Hepatocyte (in vitro differentiated cells): ENCODE results near the gene CELSR1. TPM values are rescaled to one million over a fixed set of nuclear protein-coding genes. Genes with fewer than 3 reads are reported as not detected.

Source experiments
- DNase-seq: peaks from one replicate; pipeline ENCODE4 v3.0.0-alpha.2; 2016; ENCODE audit warnings: low spot score
- H2AFZ ChIP-seq: fragments of 200-600 bp; sonication (generic); 2 replicates; pipeline ENCODE4 v1.6.0; 2016; ENCODE audit warnings: antibody characterized with exemption, mild to moderate bottlenecking
- H3K27ac ChIP-seq: fragments of 200-600 bp; sonication (generic); 2 replicates; pipeline ENCODE4 v1.5.1; 2016; ENCODE audit warnings: mild to moderate bottlenecking
- H3K27me3 ChIP-seq: fragments of 200-600 bp; sonication (generic); 2 replicates; pipeline ENCODE4 v1.6.1; 2016
- H3K36me3 ChIP-seq: fragments of 200-600 bp; sonication (generic); replicated peaks from 2 replicates; pipeline ENCODE4 v1.5.1; 2016; ENCODE audit warnings: low read depth; ENCODE audit not compliant: insufficient read depth
- H3K4me1 ChIP-seq: fragments of 200-600 bp; sonication (generic); 2 replicates; pipeline ENCODE4 v1.5.1; 2016; ENCODE audit warnings: mild to moderate bottlenecking, moderate library complexity; ENCODE audit not compliant: insufficient read depth
- H3K4me2 ChIP-seq: fragments of 200-600 bp; sonication (generic); 2 replicates; pipeline ENCODE4 v1.6.0; 2016
- H3K4me3 ChIP-seq: fragments of 200-600 bp; sonication (generic); 2 replicates; pipeline ENCODE4 v1.5.1; 2016; ENCODE audit warnings: mild to moderate bottlenecking
- H3K79me2 ChIP-seq: fragments of 200-600 bp; sonication (generic); 2 replicates; pipeline ENCODE4 v1.6.0; 2017; ENCODE audit warnings: mild to moderate bottlenecking
- H3K9me2 ChIP-seq: fragments of 200-600 bp; sonication (generic); replicated peaks from 2 replicates; pipeline ENCODE4 v1.6.0; 2017; ENCODE audit warnings: mild to moderate bottlenecking; ENCODE audit not compliant: insufficient read depth
- H3K9me3 ChIP-seq: fragments of 200-600 bp; sonication (generic); 2 replicates; pipeline ENCODE4 v1.5.1; 2016; ENCODE audit warnings: low read depth, mild to moderate bottlenecking
- H4K20me1 ChIP-seq: fragments of 200-600 bp; sonication (generic); 2 replicates; pipeline ENCODE4 v1.6.0; 2016; ENCODE audit warnings: mild to moderate bottlenecking; ENCODE audit not compliant: insufficient read depth, poor library complexity, severe bottlenecking
- EZH2 ChIP-seq: fragments of 200-600 bp; sonication (generic); IDR thresholded peaks from 2 replicates; pipeline ENCODE4 v1.6.1; 2016; ENCODE audit warnings: antibody characterized with exemption, mild to moderate bottlenecking, borderline replicate concordance
- EZH2phosphoT487 ChIP-seq: fragments of 200-600 bp; sonication (generic); IDR thresholded peaks from one replicate; pipeline ENCODE4 v1.6.1; 2018; ENCODE audit warnings: antibody characterized with exemption, mild to moderate bottlenecking, low read depth, moderate library complexity; ENCODE audit not compliant: unreplicated experiment, severe bottlenecking
- WGBS: methylation state at CpG from one replicate; pipeline ENCODE4 v1.1.6; 2016; ENCODE audit warnings: low lambda C conversion rate; ENCODE audit errors: missing lambda C conversion rate; 5-methylcytosine and 5-hydroxymethylcytosine counted together
- polyA plus RNA-seq: library from polyadenylated mRNA; unstranded; fragments of >200 nt; fragmentation: Nextera tagmentation; extraction: Ambion mirVana; gene quantifications from 2 replicates; pipeline ENCODE4 v1.2.1, GENCODE V29; 2016
- total RNA-seq: library from RNA; depleted of rRNA; stranded (reverse); fragments of >200 nt; gene quantifications from 2 replicates; pipeline ENCODE4 v1.2.3, GENCODE V29; 2014
- TF ChIP-seq, protein P1 (sequence below): fragments of 200-600 bp; sonication (generic); IDR thresholded peaks from 2 replicates; pipeline ENCODE4 v1.5.1; 2016; ENCODE audit warnings: antibody characterized with exemption, mild to moderate bottlenecking; ENCODE audit not compliant: poor library complexity

Gene CELSR1
- total and polyA plus RNA-seq, 2 experiments from 2014 or later: 3.0 to 8.7 TPM

DNA sequence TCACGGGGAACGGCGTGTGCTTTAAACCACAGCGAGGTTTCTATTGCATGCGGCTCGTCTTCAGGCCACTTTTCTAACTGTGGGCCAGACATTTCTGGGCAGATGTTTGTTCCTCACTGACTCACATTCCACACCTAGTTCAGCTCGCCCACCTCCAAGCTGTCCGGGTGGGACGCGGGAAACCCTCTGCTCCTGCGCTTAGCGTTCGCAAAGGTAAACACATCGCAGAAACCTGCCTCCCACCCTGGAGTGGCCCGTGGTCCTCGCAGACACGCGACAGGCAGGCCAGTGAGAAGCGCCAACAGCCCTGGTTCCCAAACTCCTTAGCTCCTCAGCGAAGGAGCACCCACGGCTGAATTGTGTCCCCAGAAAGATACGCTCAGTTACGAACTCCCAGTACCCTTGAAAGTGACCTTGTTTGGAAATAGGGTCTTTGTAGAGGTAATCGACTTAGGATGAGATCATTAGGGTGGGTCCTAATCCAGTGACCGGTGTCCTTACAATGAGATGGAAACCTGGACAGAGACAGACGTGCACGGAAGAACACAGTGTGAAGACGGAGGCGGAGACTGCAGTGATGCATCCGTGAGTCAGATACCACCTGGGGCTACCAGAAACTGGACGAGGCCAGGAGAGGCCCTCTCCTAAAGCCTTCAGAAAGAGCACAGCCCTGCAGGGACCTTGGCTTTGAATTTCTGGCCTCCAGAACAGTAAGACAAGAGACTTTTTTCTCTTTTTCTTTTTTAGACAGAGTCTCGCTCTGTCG lies 82.7 kb downstream of the CELSR1 start:
- Histone ChIP-seq H3K27me3 (no peaks in the 10 kb centered on the region), H3K79me2 (no peaks in the 10 kb centered on the region), H4K20me1 (no peaks in the 10 kb centered on the region), H2AFZ (no peak overlapping the region), H3K27ac (peak overlapping the region; percentile 12), H3K4me1 (peaks cover 21% of the 10 kb centered on the region), H3K9me3 (no peaks in the 10 kb centered on the region), H3K4me2 (no peak overlapping the region), H3K4me3 (no peak overlapping the region), H3K36me3 (no peaks in the 10 kb centered on the region), H3K9me2 (no peaks in the 10 kb centered on the region)
- DNase-seq: no peak
- TF ChIP-seq, protein P1, sequence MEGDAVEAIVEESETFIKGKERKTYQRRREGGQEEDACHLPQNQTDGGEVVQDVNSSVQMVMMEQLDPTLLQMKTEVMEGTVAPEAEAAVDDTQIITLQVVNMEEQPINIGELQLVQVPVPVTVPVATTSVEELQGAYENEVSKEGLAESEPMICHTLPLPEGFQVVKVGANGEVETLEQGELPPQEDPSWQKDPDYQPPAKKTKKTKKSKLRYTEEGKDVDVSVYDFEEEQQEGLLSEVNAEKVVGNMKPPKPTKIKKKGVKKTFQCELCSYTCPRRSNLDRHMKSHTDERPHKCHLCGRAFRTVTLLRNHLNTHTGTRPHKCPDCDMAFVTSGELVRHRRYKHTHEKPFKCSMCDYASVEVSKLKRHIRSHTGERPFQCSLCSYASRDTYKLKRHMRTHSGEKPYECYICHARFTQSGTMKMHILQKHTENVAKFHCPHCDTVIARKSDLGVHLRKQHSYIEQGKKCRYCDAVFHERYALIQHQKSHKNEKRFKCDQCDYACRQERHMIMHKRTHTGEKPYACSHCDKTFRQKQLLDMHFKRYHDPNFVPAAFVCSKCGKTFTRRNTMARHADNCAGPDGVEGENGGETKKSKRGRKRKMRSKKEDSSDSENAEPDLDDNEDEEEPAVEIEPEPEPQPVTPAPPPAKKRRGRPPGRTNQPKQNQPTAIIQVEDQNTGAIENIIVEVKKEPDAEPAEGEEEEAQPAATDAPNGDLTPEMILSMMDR: no peak
- TF ChIP-seq EZH2 (no peak), EZH2phosphoT487 (no peak)
- WGBS: 84% methylated on average over 33 of the region's 33 CpGs

DNA sequence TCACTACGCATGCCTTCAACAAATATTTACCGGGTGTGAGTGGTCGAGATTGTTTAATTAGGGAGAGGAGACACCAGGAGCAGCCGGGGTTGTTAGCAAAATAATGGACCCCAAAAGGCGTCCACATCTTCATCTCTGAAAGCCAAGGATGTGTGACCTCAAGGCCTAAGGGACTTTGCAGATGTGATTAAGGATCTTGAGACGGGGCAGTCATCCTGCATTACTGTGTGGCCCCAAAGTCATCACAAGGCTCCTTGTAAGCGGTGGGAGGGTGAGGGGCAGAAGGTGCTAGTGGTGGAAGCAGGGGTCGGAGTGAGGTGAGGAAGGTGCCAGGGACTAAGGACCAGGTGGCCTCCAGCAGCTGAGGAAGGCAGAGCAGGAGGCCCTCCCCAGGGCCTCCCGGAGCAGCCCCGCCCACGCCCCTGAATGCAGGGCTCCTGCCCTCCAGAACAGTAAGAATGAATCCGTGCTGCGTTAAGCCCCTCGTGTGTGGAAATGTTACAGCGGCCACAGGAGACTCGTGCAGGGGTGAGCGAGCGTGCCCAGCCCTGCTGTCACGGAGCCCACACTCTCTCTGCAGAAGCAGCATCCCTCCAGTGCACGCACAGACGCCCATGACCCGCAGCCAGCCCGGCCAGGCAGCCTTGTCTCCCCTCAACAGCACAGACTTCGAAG lies 83.5 kb downstream of the CELSR1 start:
- 71% methylated on average over 24 of the region's 24 CpGs for WGBS
- H3K27me3 ChIP-seq: no peaks in the 10 kb centered on the region
- no peaks in the 10 kb centered on the region for H3K9me2 ChIP-seq
- H3K4me1 ChIP-seq: peaks cover 21% of the 10 kb centered on the region
- H3K4me3 ChIP-seq: no peak overlapping the region
- no peaks in the 10 kb centered on the region for H3K9me3 ChIP-seq
- no peak for DNase-seq
- no peak for TF ChIP-seq EZH2phosphoT487
- TF ChIP-seq, protein P1: no peak
- TF ChIP-seq EZH2: no peak
- H2AFZ ChIP-seq: no peak overlapping the region
- H3K79me2 ChIP-seq: no peaks in the 10 kb centered on the region
- H3K4me2 ChIP-seq: no peak overlapping the region
- no peaks in the 10 kb centered on the region for H3K36me3 ChIP-seq
- H4K20me1 ChIP-seq: no peaks in the 10 kb centered on the region
- H3K27ac ChIP-seq: peak overlapping the region; percentile 12

DNA sequence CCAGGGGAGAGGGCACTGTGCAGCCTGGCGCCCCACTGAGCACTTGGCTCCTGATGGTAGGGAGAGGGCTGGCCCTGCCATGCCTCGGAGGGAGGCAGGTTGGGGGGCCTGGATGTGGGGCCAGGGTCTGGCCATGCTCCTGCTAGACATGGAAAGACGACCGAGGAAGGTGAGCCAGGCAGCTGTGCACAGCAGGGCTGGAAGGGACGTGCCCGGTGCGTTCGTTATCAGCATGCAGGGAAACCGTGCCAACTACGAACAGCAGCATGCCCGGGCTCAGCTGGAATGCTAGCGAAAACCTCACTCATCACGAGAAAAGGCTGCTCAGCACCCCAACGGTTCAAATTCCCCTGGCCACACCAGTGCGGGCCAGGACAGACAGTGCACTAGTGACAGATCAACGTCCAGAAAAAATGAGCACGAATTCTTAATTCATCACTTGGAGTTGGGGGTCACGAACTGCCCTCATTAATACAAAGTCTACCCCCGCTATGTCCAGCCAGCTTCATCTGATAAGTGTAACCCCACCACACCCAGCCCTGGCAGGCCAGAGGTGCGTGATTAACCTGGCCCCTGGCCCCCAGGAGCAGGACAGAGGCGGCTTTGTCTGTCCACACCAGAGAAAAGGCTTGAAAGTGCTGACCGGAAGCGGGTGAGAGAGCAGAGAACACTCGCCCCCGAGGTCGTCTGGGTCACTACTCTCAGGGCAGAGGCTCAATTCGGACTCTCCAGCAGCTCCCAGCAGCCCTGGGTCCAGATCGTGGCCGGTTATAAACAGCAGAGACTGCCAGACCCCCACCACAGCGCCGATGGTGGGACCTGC lies 84.2 kb downstream of the CELSR1 start:
- no peaks in the 10 kb centered on the region for H3K9me2 ChIP-seq
- no peak for DNase-seq
- no peak overlapping the region for H2AFZ ChIP-seq
- no peaks in the 10 kb centered on the region for H4K20me1 ChIP-seq
- no peaks in the 10 kb centered on the region for H3K79me2 ChIP-seq
- H3K4me2 ChIP-seq: no peak overlapping the region
- H3K36me3 ChIP-seq: no peaks in the 10 kb centered on the region
- peaks cover 21% of the 10 kb centered on the region for H3K4me1 ChIP-seq
- H3K4me3 ChIP-seq: no peak overlapping the region
- whole genome bisulfite sequencing: 79% methylated on average over 31 of the region's 31 CpGs
- H3K9me3 ChIP-seq: no peaks in the 10 kb centered on the region
- TF ChIP-seq, protein P1: no peak
- TF ChIP-seq EZH2phosphoT487 (no peak), EZH2 (no peak)
- no peak overlapping the region for H3K27ac ChIP-seq
- H3K27me3 ChIP-seq: no peaks in the 10 kb centered on the region
